ENCODE data around the gene TNFSF8.

- TF ChIP-seq FOXM1 (IDR thresholded peaks at IDR 0.05; ENCODE audit: borderline replicate concordance, low read depth) = no peak
- TF ChIP-seq TAF1 (IDR thresholded peaks at IDR 0.05; ENCODE audit: low read depth) = no peak
- no peak for TF ChIP-seq USF1 (IDR thresholded peaks at IDR 0.05)
- no peak for TF ChIP-seq CEBPB (IDR thresholded peaks at IDR 0.05)
- no peak for TF ChIP-seq CREB1 (IDR thresholded peaks at IDR 0.05; ENCODE audit: low read depth)
- no peak for TF ChIP-seq TEAD4 (IDR thresholded peaks at IDR 0.05)
These were observed 27.8 kb upstream of the TNFSF8 start for GRCh38 chr9:114958021-114958843.

All from Ishikawa (cell line).